Measurements from ENCODE around the gene TRIM63.

Gene TRIM63

DNA sequence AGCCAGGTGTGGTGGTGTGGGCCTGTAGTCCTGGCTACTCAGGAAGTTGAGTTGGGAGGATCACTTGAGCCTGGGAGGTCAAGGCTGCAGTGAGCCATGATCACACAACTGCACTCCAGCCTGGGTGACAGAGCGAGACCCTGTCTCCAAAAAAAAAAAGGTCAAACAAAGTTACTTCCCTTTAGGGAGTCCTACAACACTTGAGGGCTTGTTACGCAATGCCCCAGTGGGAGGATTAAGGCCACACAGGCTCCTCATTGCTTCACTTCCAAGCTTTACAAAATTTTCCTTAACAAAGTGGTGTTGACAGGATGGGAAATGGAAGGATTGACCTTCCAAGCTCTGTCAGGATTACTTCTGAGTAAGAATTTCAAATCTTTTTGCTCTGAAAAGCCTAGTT lies 52.1 kb downstream of the TRIM63 start:
- no peaks in the 10 kb centered on the region for H3K27me3 ChIP-seq (ENCODE audit: insufficient read depth, poor library complexity, severe bottlenecking)
- H3K9me3 ChIP-seq (ENCODE audit: severe bottlenecking), result no peaks in the 10 kb centered on the region
- H3K4me3 ChIP-seq (ENCODE audit: severe bottlenecking), result no peak overlapping the region
- peaks cover 5% of the 10 kb centered on the region for H3K4me1 ChIP-seq (ENCODE audit: insufficient read depth, poor library complexity, severe bottlenecking)
- DNase-seq (ENCODE audit: low spot score), result no peak
- no peak overlapping the region for H3K27ac ChIP-seq (ENCODE audit: poor library complexity, severe bottlenecking)
- TF ChIP-seq, protein P1, sequence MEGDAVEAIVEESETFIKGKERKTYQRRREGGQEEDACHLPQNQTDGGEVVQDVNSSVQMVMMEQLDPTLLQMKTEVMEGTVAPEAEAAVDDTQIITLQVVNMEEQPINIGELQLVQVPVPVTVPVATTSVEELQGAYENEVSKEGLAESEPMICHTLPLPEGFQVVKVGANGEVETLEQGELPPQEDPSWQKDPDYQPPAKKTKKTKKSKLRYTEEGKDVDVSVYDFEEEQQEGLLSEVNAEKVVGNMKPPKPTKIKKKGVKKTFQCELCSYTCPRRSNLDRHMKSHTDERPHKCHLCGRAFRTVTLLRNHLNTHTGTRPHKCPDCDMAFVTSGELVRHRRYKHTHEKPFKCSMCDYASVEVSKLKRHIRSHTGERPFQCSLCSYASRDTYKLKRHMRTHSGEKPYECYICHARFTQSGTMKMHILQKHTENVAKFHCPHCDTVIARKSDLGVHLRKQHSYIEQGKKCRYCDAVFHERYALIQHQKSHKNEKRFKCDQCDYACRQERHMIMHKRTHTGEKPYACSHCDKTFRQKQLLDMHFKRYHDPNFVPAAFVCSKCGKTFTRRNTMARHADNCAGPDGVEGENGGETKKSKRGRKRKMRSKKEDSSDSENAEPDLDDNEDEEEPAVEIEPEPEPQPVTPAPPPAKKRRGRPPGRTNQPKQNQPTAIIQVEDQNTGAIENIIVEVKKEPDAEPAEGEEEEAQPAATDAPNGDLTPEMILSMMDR (IDR thresholded peaks at IDR 0.05; ENCODE audit: poor library complexity, severe bottlenecking), result no peak
- no peaks in the 10 kb centered on the region for H3K36me3 ChIP-seq (ENCODE audit: low read depth)
- ATAC-seq (ENCODE audit: low read depth), result no peak

DNA sequence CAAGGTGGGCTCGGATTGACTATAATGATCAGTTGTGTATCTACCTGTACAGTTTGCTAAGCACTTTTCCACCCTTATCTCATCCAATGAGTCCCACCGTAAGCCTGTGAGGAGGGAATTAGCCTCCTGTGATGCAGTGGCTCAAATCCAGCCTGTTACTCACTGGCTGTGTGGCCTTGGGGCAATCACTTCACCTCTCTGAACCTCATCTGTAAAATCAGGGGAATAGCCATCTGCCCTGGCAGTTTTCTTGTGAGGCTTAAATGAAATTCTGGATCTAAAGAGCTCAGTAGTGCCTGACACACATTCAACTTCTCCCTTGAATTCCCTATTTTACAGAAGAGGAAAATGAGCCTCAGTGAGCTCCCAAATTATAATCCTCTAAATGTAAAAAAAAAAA lies 53.3 kb downstream of the TRIM63 start:
- Histone ChIP-seq H3K9me3 (ENCODE audit: severe bottlenecking) (no peaks in the 10 kb centered on the region), H3K27ac (ENCODE audit: poor library complexity, severe bottlenecking) (no peak overlapping the region), H3K27me3 (ENCODE audit: insufficient read depth, poor library complexity, severe bottlenecking) (no peaks in the 10 kb centered on the region), H3K36me3 (ENCODE audit: low read depth) (no peaks in the 10 kb centered on the region), H3K4me1 (ENCODE audit: insufficient read depth, poor library complexity, severe bottlenecking) (no peaks in the 10 kb centered on the region), H3K4me3 (ENCODE audit: severe bottlenecking) (no peak overlapping the region)
- ATAC-seq (ENCODE audit: low read depth), result no peak
- DNase-seq (ENCODE audit: low spot score), result no peak
- TF ChIP-seq, protein P1 (IDR thresholded peaks at IDR 0.05; ENCODE audit: poor library complexity, severe bottlenecking), result no peak

DNA sequence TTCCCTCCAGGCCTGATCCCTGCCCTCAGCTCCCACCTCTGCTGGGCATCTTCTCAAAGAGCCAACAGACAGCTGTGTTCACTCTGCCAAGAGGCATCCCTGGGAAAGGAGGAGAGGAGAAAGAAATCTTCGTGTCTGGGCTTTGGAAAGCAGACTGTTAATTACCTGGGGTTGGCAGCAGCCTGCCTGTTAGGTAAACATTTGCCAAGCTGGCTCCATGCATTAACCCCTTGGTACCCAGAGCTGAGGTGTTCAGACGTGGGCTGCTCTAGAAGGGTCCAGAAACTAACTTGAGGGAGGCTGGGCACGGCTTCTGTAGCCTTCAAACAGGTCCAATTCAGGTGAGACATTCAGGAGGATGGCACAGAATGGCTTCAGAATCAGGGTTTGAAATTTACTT lies 54.6 kb downstream of the TRIM63 start:
- Histone ChIP-seq H3K36me3 (ENCODE audit: low read depth) (no peaks in the 10 kb centered on the region), H3K27ac (ENCODE audit: poor library complexity, severe bottlenecking) (no peak overlapping the region), H3K9me3 (ENCODE audit: severe bottlenecking) (no peaks in the 10 kb centered on the region), H3K4me3 (ENCODE audit: severe bottlenecking) (no peak overlapping the region), H3K27me3 (ENCODE audit: insufficient read depth, poor library complexity, severe bottlenecking) (no peaks in the 10 kb centered on the region), H3K4me1 (ENCODE audit: insufficient read depth, poor library complexity, severe bottlenecking) (no peaks in the 10 kb centered on the region)
- DNase-seq (ENCODE audit: low spot score) (no peak), ATAC-seq (ENCODE audit: low read depth) (no peak)
- TF ChIP-seq, protein P1 (IDR thresholded peaks at IDR 0.05; ENCODE audit: poor library complexity, severe bottlenecking), result no peak

DNA sequence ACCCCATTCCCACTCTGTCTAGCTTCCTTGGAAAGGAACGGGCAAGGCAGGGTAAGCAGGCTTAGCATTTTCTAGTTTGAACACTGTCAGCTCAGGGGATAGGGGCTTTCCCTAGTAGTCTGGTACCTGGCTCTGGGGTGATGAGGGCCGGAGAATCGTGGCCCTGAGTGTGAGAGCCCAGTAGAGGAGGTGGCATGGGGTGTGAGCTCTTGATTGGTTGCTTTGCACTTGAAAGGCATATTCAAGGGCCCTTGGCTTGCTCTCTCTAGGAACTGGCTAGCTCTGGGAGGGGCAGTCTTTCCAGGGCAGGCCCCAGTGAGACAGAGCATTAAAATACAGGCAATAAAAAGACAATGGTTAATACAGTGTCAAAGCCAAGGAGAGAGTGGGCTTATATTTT lies 56.6 kb downstream of the TRIM63 start:
- Histone ChIP-seq H3K4me1 (ENCODE audit: insufficient read depth, poor library complexity, severe bottlenecking) (no peaks in the 10 kb centered on the region), H3K36me3 (ENCODE audit: low read depth) (no peaks in the 10 kb centered on the region), H3K4me3 (ENCODE audit: severe bottlenecking) (no peak overlapping the region), H3K9me3 (ENCODE audit: severe bottlenecking) (no peaks in the 10 kb centered on the region), H3K27me3 (ENCODE audit: insufficient read depth, poor library complexity, severe bottlenecking) (no peaks in the 10 kb centered on the region), H3K27ac (ENCODE audit: poor library complexity, severe bottlenecking) (no peak overlapping the region)
- ATAC-seq (ENCODE audit: low read depth) (no peak), DNase-seq (ENCODE audit: low spot score) (no peak)
- TF ChIP-seq, protein P1 (IDR thresholded peaks at IDR 0.05; ENCODE audit: poor library complexity, severe bottlenecking), result no peak

DNA sequence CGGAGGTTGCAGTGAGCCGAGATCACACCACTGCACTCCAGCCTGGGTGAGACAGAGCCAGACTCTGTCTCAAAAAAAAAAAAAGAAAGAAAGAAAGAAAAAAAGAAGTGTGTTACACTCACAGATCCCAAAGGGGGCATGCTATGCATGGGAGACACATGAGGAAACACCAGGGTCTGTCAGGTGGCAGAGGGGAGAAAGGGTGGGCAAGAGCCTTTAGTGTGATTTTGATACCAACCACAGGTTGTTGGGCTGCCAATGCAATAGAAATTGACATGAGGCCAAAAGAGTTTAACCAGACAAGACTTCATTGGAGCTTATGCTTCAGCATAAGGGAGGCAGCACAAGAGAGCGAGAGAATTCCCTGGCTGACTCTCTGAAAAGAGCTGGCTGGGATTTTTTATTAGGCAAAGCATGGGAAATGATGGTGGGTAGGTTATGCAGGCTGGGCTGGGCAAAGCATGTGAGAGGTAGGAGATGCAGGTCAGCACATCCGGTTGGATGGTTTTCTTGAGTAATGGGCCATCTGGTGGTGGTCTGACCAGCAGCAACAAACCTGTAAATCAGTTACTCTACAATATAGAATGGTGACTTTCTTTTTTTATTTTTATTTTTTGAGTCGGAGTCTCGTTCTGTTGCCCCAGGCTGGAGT lies 57.5 kb downstream of the TRIM63 start:
- peak; percentile 62 for ATAC-seq (ENCODE audit: low read depth)
- no peaks in the 10 kb centered on the region for H3K9me3 ChIP-seq (ENCODE audit: severe bottlenecking)
- H3K36me3 ChIP-seq (ENCODE audit: low read depth), result no peaks in the 10 kb centered on the region
- no peak overlapping the region for H3K27ac ChIP-seq (ENCODE audit: poor library complexity, severe bottlenecking)
- no peak overlapping the region for H3K4me3 ChIP-seq (ENCODE audit: severe bottlenecking)
- TF ChIP-seq, protein P1 (IDR thresholded peaks at IDR 0.05; ENCODE audit: poor library complexity, severe bottlenecking), result peak; percentile 49
- no peak for DNase-seq (ENCODE audit: low spot score)
- no peaks in the 10 kb centered on the region for H3K4me1 ChIP-seq (ENCODE audit: insufficient read depth, poor library complexity, severe bottlenecking)
- no peaks in the 10 kb centered on the region for H3K27me3 ChIP-seq (ENCODE audit: insufficient read depth, poor library complexity, severe bottlenecking)

All from RWPE2 (cell line).